ENCODE data around the gene TMEM131. TPM values are rescaled to one million over a fixed set of nuclear protein-coding genes. Genes with fewer than 3 reads are reported as not detected.

TMEM131 gene
- total and polyA plus RNA-seq, 2 experiments from 2014 or later, result 9.2 to 22.7 TPM

DNA sequence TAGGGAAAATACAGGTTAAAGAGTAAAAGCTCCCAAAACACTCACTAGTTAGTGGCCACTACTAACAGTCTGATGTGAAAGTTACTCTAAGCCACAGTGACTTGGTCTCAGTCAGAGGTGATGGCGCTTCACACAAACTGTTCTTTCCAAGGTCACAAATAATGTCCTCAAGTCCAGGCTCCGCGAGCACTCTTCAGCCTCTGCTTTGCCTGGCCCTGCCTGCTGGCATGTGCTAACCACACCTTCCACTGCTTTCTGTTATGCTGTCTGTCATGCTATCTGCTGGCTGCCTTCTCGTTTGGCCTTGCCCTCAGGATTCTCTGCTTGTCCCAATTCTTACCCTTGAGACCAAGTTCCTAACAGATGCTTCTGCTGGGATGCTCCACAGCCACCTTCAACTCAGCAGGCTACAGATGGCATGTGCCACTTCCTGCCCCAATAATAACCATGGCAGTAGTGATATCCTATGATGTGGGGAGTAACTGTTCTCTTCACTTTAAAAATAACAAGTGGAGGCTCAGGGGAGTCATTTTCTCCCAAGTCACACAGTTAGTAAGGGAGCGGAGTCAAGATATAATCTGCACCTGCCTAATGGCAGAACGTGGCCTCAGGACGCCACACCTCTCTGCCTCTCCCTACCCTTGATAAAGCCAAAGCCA lies 206.6 kb downstream of the TMEM131 start:
- DNase-seq (ENCODE audit: low spot score), result no peak
- peaks cover 3% of the 10 kb centered on the region for H3K27me3 Mint-ChIP-seq (ENCODE audit: insufficient read depth, low read depth, poor library complexity)
- no peak for ATAC-seq
- H4K20me1 ChIP-seq (replicated peaks; ENCODE audit: insufficient read depth), result peaks cover 6% of the 10 kb centered on the region; the same call in 1 of the 2 replicates
- no peaks in the 10 kb centered on the region for H3K36me3 ChIP-seq (ENCODE audit: insufficient read depth)
- H3K36me3 Mint-ChIP-seq (ENCODE audit: low read depth), result peaks cover 7% of the 10 kb centered on the region; the same call in 2 of the 3 replicates
- no peak overlapping the region for H3K4me3 ChIP-seq
- H3K79me2 ChIP-seq (replicated peaks; ENCODE audit: insufficient read depth), result no peaks in the 10 kb centered on the region
- H3K9me2 ChIP-seq (ENCODE audit: insufficient read depth), result no peaks in the 10 kb centered on the region
- no peak overlapping the region for H3K4me3 Mint-ChIP-seq
- H3K27me3 ChIP-seq (ENCODE audit: insufficient read depth), result no peaks in the 10 kb centered on the region
- H3K4me1 Mint-ChIP-seq, result no peaks in the 10 kb centered on the region
- no peaks in the 10 kb centered on the region for H3K4me1 ChIP-seq (ENCODE audit: insufficient read depth)
- H3K27ac ChIP-seq (ENCODE audit: low read depth), result no peak overlapping the region
- no peaks in the 10 kb centered on the region for H3F3A ChIP-seq (replicated peaks; ENCODE audit: low read depth)
- TF ChIP-seq ZNF331 (CRISPR knock-in tag; IDR thresholded peaks at IDR 0.05; ENCODE audit: low read depth) (no peak), EZH2 (IDR thresholded peaks at IDR 0.05; ENCODE audit: low read depth, unreplicated experiment) (no peak), STAT1 (IDR thresholded peaks at IDR 0.05; ENCODE audit: unreplicated experiment) (no peak)
- TF ChIP-seq, protein P1, sequence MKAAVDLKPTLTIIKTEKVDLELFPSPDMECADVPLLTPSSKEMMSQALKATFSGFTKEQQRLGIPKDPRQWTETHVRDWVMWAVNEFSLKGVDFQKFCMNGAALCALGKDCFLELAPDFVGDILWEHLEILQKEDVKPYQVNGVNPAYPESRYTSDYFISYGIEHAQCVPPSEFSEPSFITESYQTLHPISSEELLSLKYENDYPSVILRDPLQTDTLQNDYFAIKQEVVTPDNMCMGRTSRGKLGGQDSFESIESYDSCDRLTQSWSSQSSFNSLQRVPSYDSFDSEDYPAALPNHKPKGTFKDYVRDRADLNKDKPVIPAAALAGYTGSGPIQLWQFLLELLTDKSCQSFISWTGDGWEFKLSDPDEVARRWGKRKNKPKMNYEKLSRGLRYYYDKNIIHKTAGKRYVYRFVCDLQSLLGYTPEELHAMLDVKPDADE (IDR thresholded peaks at IDR 0.05), result no peak
- no peak overlapping the region for H3K27ac Mint-ChIP-seq
- H3K4me2 ChIP-seq, result no peak overlapping the region
- H2AFZ ChIP-seq, result no peak overlapping the region
- H3K9me3 Mint-ChIP-seq, result no peaks in the 10 kb centered on the region

DNA sequence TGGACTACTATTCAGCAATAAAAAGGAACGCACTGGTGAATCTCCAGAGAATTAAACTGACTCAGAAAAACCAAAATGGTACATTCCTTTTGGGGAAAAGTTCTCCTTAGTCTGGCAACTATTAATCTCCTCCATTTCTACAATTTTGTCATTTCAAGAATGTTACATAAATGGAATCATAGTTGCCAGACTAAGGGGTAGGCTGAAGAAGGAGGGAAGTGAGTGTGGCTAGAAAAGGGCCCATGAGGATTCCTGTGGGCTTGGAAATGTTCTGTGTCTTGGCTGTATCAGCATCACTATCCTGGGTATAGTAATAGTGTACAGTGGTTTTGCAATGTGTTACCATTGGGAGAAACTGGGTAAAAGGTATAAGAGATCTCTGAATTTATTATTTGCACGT lies 209.9 kb downstream of the TMEM131 start:
- no peak overlapping the region for H3K27ac ChIP-seq (ENCODE audit: low read depth)
- H3K36me3 ChIP-seq (ENCODE audit: insufficient read depth), result 0 out of 2 replicates have a peak, but pooled peaks cover 3% of the 10 kb centered on the region
- H3K4me3 ChIP-seq, result no peak overlapping the region
- Mint-ChIP-seq H3K4me1 (no peaks in the 10 kb centered on the region), H3K27ac (no peak overlapping the region), H3K4me3 (no peak overlapping the region), H3K36me3 (ENCODE audit: low read depth) (no peaks in the 10 kb centered on the region), H3K9me3 (no peaks in the 10 kb centered on the region), H3K27me3 (ENCODE audit: insufficient read depth, low read depth, poor library complexity) (peaks cover 6% of the 10 kb centered on the region)
- DNase-seq (ENCODE audit: low spot score) (no peak), ATAC-seq (no peak)
- no peaks in the 10 kb centered on the region for H3K79me2 ChIP-seq (replicated peaks; ENCODE audit: insufficient read depth)
- TF ChIP-seq EZH2phosphoT487 (IDR thresholded peaks at IDR 0.05; ENCODE audit: unreplicated experiment), result no peak
- no peak for TF ChIP-seq ZNF331 (CRISPR knock-in tag; IDR thresholded peaks at IDR 0.05; ENCODE audit: low read depth)
- TF ChIP-seq, protein P2, sequence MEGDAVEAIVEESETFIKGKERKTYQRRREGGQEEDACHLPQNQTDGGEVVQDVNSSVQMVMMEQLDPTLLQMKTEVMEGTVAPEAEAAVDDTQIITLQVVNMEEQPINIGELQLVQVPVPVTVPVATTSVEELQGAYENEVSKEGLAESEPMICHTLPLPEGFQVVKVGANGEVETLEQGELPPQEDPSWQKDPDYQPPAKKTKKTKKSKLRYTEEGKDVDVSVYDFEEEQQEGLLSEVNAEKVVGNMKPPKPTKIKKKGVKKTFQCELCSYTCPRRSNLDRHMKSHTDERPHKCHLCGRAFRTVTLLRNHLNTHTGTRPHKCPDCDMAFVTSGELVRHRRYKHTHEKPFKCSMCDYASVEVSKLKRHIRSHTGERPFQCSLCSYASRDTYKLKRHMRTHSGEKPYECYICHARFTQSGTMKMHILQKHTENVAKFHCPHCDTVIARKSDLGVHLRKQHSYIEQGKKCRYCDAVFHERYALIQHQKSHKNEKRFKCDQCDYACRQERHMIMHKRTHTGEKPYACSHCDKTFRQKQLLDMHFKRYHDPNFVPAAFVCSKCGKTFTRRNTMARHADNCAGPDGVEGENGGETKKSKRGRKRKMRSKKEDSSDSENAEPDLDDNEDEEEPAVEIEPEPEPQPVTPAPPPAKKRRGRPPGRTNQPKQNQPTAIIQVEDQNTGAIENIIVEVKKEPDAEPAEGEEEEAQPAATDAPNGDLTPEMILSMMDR (conservative IDR thresholded peaks at IDR 0.05; ENCODE audit: low read depth in 2 of 2), result no peak
- TF ChIP-seq, protein P3, sequence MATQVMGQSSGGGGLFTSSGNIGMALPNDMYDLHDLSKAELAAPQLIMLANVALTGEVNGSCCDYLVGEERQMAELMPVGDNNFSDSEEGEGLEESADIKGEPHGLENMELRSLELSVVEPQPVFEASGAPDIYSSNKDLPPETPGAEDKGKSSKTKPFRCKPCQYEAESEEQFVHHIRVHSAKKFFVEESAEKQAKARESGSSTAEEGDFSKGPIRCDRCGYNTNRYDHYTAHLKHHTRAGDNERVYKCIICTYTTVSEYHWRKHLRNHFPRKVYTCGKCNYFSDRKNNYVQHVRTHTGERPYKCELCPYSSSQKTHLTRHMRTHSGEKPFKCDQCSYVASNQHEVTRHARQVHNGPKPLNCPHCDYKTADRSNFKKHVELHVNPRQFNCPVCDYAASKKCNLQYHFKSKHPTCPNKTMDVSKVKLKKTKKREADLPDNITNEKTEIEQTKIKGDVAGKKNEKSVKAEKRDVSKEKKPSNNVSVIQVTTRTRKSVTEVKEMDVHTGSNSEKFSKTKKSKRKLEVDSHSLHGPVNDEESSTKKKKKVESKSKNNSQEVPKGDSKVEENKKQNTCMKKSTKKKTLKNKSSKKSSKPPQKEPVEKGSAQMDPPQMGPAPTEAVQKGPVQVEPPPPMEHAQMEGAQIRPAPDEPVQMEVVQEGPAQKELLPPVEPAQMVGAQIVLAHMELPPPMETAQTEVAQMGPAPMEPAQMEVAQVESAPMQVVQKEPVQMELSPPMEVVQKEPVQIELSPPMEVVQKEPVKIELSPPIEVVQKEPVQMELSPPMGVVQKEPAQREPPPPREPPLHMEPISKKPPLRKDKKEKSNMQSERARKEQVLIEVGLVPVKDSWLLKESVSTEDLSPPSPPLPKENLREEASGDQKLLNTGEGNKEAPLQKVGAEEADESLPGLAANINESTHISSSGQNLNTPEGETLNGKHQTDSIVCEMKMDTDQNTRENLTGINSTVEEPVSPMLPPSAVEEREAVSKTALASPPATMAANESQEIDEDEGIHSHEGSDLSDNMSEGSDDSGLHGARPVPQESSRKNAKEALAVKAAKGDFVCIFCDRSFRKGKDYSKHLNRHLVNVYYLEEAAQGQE (IDR thresholded peaks at IDR 0.05; ENCODE audit: unreplicated experiment), result no peak
- TF ChIP-seq POLR2AphosphoS5 (IDR thresholded peaks at IDR 0.05; ENCODE audit: low read depth), result no peak
- TF ChIP-seq EZH2 (IDR thresholded peaks at IDR 0.05; ENCODE audit: low read depth, unreplicated experiment), result no peak
- no peaks in the 10 kb centered on the region for H3K4me1 ChIP-seq (ENCODE audit: insufficient read depth)
- H3F3A ChIP-seq (replicated peaks; ENCODE audit: low read depth), result no peaks in the 10 kb centered on the region
- no peaks in the 10 kb centered on the region for H3K9me2 ChIP-seq (ENCODE audit: insufficient read depth)
- no peak overlapping the region for H2AFZ ChIP-seq
- peaks cover 3% of the 10 kb centered on the region; the same call in 1 of the 2 replicates for H4K20me1 ChIP-seq (replicated peaks; ENCODE audit: insufficient read depth)
- H3K4me2 ChIP-seq, result no peak overlapping the region
- H3K27me3 ChIP-seq (ENCODE audit: insufficient read depth), result no peaks in the 10 kb centered on the region
